ENCODE measurements around the gene SUPT3H.

DNA sequence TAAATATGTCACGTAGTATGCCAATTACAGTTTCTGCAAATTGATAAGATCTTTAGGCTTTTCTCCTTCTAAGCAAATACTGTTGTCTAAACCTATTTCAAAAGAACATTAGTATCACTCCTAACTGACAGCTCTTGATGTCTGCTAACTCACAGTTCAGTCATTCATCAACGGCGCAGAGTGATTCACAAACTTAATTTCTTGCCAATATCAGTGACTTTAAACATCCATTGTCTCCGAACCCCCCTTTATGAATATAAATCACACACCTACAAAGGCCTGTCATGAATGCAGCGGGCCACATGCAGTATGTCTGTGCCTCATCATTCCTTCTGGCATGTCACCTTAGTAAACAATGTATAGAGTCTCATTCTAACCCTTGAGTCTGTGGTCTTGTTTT lies 569.6 kb downstream of the SUPT3H start:
- no peak for TF ChIP-seq BCL11A (IDR thresholded peaks at IDR 0.05; ENCODE audit: low read depth in 2 of 2, low read length in 2 of 2)
- TF ChIP-seq, protein P1, sequence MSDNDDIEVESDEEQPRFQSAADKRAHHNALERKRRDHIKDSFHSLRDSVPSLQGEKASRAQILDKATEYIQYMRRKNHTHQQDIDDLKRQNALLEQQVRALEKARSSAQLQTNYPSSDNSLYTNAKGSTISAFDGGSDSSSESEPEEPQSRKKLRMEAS (IDR thresholded peaks at IDR 0.05), result no peak
- TF ChIP-seq, protein P2, sequence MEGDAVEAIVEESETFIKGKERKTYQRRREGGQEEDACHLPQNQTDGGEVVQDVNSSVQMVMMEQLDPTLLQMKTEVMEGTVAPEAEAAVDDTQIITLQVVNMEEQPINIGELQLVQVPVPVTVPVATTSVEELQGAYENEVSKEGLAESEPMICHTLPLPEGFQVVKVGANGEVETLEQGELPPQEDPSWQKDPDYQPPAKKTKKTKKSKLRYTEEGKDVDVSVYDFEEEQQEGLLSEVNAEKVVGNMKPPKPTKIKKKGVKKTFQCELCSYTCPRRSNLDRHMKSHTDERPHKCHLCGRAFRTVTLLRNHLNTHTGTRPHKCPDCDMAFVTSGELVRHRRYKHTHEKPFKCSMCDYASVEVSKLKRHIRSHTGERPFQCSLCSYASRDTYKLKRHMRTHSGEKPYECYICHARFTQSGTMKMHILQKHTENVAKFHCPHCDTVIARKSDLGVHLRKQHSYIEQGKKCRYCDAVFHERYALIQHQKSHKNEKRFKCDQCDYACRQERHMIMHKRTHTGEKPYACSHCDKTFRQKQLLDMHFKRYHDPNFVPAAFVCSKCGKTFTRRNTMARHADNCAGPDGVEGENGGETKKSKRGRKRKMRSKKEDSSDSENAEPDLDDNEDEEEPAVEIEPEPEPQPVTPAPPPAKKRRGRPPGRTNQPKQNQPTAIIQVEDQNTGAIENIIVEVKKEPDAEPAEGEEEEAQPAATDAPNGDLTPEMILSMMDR (IDR thresholded peaks at IDR 0.05; ENCODE audit: control extremely low read depth in 1 of 3, insufficient read depth in 1 of 3, low read depth in 1 of 3, low read length in 3 of 3), result no peak
- no peak for TF ChIP-seq YY1 (IDR thresholded peaks at IDR 0.05; ENCODE audit: low read depth, low read length)
- TF ChIP-seq EZH2 (IDR thresholded peaks at IDR 0.05; ENCODE audit: low read depth, low read length, severe bottlenecking), result no peak
- TF ChIP-seq CHD1 (IDR thresholded peaks at IDR 0.05; ENCODE audit: low read depth, low read length), result no peak
- no peak for TF ChIP-seq HDAC6 (IDR thresholded peaks at IDR 0.05; ENCODE audit: low read depth, low read length)
- no peak for TF ChIP-seq TEAD4 (IDR thresholded peaks at IDR 0.05; ENCODE audit: low read depth, low read length)
- TF ChIP-seq TAF1 (IDR thresholded peaks at IDR 0.05; ENCODE audit: low read depth, low read length), result no peak
